DND-41 (cell line): ENCODE results near the gene C1QB.

Experiments used
- CTCF ChIP-seq: IDR thresholded peaks from 2 replicates; pipeline ENCODE4 v1.5.1; 2012; ENCODE audit warnings: borderline replicate concordance, low read length, moderate library complexity, mild to moderate bottlenecking; ENCODE audit not compliant: poor library complexity, severe bottlenecking; ENCODE audit errors: extremely low read depth
- EZH2 ChIP-seq: IDR thresholded peaks from 3 replicates; pipeline ENCODE4 v1.6.1; 2012; ENCODE audit warnings: borderline replicate concordance, low read depth, mild to moderate bottlenecking, moderate library complexity, low read length, inconsistent platforms; ENCODE audit not compliant: severe bottlenecking

- no peak for TF ChIP-seq CTCF
- no peak for TF ChIP-seq EZH2
These were observed 33.2 kb upstream of the C1QB start for GRCh38 chr1:22619798-22620197.
